Loucy (cell line): ENCODE measurements around the gene PANX2.

Experiments used
- H2AFZ ChIP-seq: fragments of 200-600 bp; sonication (generic); 2 replicates; pipeline ENCODE4 v1.6.0; 2016; ENCODE audit warnings: antibody characterized with exemption, mild to moderate bottlenecking, low read length, moderate library complexity
- H3F3A ChIP-seq: fragments of 200-600 bp; 2 replicates; pipeline ENCODE4 v1.6.0; 2016; ENCODE audit warnings: antibody characterized with exemption, low read depth, mild to moderate bottlenecking
- H3K27me3 ChIP-seq: fragments of 200-600 bp; sonication (generic); 2 replicates; pipeline ENCODE4 v1.6.1; 2014; ENCODE audit warnings: low read length, mild to moderate bottlenecking; ENCODE audit not compliant: insufficient read depth, poor library complexity, severe bottlenecking
- H3K36me3 ChIP-seq: fragments of 200-600 bp; sonication (generic); 2 replicates; pipeline ENCODE4 v1.6.1; 2016; ENCODE audit warnings: low read length; ENCODE audit not compliant: insufficient read depth
- H3K4me1 ChIP-seq: fragments of 200-600 bp; sonication (generic); 2 replicates; pipeline ENCODE4 v1.5.1; 2014; ENCODE audit warnings: low read length, mild to moderate bottlenecking; ENCODE audit not compliant: insufficient read depth, poor library complexity, severe bottlenecking
- H3K4me2 ChIP-seq: fragments of 200-600 bp; sonication (generic); 2 replicates; pipeline ENCODE4 v1.6.0; 2014; ENCODE audit warnings: antibody characterized with exemption, low read length, low read depth, mild to moderate bottlenecking; ENCODE audit not compliant: poor library complexity, severe bottlenecking
- H3K4me3 ChIP-seq: fragments of 200-600 bp; sonication (generic); 2 replicates; pipeline ENCODE4 v1.5.1; 2014; ENCODE audit warnings: low read length, mild to moderate bottlenecking, mixed read lengths; ENCODE audit not compliant: poor library complexity, severe bottlenecking
- H3K79me2 ChIP-seq: fragments of 200-600 bp; sonication (generic); 2 replicates; pipeline ENCODE4 v1.6.1; 2014; ENCODE audit warnings: low read length; ENCODE audit not compliant: insufficient read depth
- H3K9ac ChIP-seq: fragments of 200-600 bp; sonication (generic); 2 replicates; pipeline ENCODE4 v1.6.0; 2014; ENCODE audit warnings: mild to moderate bottlenecking, low read depth, low read length, moderate library complexity; ENCODE audit not compliant: poor library complexity, severe bottlenecking
- H3K9me2 ChIP-seq: fragments of 200-600 bp; sonication (generic); replicated peaks from 2 replicates; pipeline ENCODE4 v1.6.1; 2016; ENCODE audit warnings: low read depth, low read length, mixed read lengths
- H3K9me3 ChIP-seq: fragments of 200-600 bp; sonication (generic); 2 replicates; pipeline ENCODE4 v1.6.1; 2014; ENCODE audit warnings: mild to moderate bottlenecking, antibody characterized with exemption, low read length, low read depth; ENCODE audit not compliant: insufficient read depth
- H4K20me1 ChIP-seq: fragments of 200-600 bp; sonication (generic); 2 replicates; pipeline ENCODE4 v1.6.0; 2014; ENCODE audit warnings: antibody characterized with exemption, low read length, mild to moderate bottlenecking; ENCODE audit not compliant: insufficient read depth, poor library complexity, severe bottlenecking
- CTCF ChIP-seq: fragments of 200-600 bp; sonication (generic); conservative IDR thresholded peaks from 2 replicates; pipeline ENCODE4 v1.5.1; 2014; ENCODE audit warnings: mild to moderate bottlenecking, antibody characterized with exemption, low read length
- EZH2phosphoT487 ChIP-seq: fragments of 200-600 bp; IDR thresholded peaks from 2 replicates; pipeline ENCODE4 v1.6.1; 2018; ENCODE audit warnings: antibody characterized with exemption, mild to moderate bottlenecking, moderate library complexity, borderline replicate concordance

Gene PANX2

GRCh38 chr22:50216055-50216683 lies 45.6 kb downstream of the PANX2 start:
- Histone ChIP-seq H2AFZ (no peak overlapping the region), H3K4me3 (no peak overlapping the region), H3K79me2 (no peaks in the 10 kb centered on the region), H3K4me1 (no peaks in the 10 kb centered on the region), H3K9ac (no peak overlapping the region), H3K36me3 (peaks cover 57% of the 10 kb centered on the region; the same call in 1 of the 2 replicates), H4K20me1 (no peaks in the 10 kb centered on the region), H3K9me2 (no peaks in the 10 kb centered on the region), H3K9me3 (no peaks in the 10 kb centered on the region), H3K27me3 (no peaks in the 10 kb centered on the region), H3F3A (no peaks in the 10 kb centered on the region), H3K4me2 (no peak overlapping the region)
- TF ChIP-seq EZH2phosphoT487 (no peak), CTCF (no peak)

GRCh38 chr22:50216684-50217520 lies 46.4 kb downstream of the PANX2 start:
- no peak for TF ChIP-seq EZH2phosphoT487
- no peak for TF ChIP-seq CTCF
- no peak overlapping the region for H2AFZ ChIP-seq
- no peaks in the 10 kb centered on the region for H3K4me1 ChIP-seq
- no peak overlapping the region for H3K4me3 ChIP-seq
- peaks cover 62% of the 10 kb centered on the region; the same call in 1 of the 2 replicates for H3K36me3 ChIP-seq
- H4K20me1 ChIP-seq, result no peaks in the 10 kb centered on the region
- H3K9ac ChIP-seq, result no peak overlapping the region
- H3F3A ChIP-seq, result no peaks in the 10 kb centered on the region
- no peaks in the 10 kb centered on the region for H3K9me2 ChIP-seq
- H3K27me3 ChIP-seq, result no peaks in the 10 kb centered on the region
- no peak overlapping the region for H3K4me2 ChIP-seq
- H3K79me2 ChIP-seq, result no peaks in the 10 kb centered on the region
- H3K9me3 ChIP-seq, result no peaks in the 10 kb centered on the region

- TF ChIP-seq EZH2phosphoT487, result no peak
- no peak for TF ChIP-seq CTCF
- Histone ChIP-seq H3K9me3 (no peaks in the 10 kb centered on the region), H3K9me2 (no peaks in the 10 kb centered on the region), H3K27me3 (no peaks in the 10 kb centered on the region), H3F3A (no peaks in the 10 kb centered on the region), H2AFZ (no peak overlapping the region), H3K9ac (no peak overlapping the region), H3K4me3 (no peak overlapping the region), H3K4me2 (no peak overlapping the region), H3K79me2 (no peaks in the 10 kb centered on the region), H3K4me1 (no peaks in the 10 kb centered on the region), H3K36me3 (peaks cover 67% of the 10 kb centered on the region; the same call in 1 of the 2 replicates), H4K20me1 (no peaks in the 10 kb centered on the region)
Measured at GRCh38 chr22:50217543-50218152, 47.1 kb downstream of the PANX2 start.
